ENCODE measurements around the gene SRC.

The SRC gene

DNA sequence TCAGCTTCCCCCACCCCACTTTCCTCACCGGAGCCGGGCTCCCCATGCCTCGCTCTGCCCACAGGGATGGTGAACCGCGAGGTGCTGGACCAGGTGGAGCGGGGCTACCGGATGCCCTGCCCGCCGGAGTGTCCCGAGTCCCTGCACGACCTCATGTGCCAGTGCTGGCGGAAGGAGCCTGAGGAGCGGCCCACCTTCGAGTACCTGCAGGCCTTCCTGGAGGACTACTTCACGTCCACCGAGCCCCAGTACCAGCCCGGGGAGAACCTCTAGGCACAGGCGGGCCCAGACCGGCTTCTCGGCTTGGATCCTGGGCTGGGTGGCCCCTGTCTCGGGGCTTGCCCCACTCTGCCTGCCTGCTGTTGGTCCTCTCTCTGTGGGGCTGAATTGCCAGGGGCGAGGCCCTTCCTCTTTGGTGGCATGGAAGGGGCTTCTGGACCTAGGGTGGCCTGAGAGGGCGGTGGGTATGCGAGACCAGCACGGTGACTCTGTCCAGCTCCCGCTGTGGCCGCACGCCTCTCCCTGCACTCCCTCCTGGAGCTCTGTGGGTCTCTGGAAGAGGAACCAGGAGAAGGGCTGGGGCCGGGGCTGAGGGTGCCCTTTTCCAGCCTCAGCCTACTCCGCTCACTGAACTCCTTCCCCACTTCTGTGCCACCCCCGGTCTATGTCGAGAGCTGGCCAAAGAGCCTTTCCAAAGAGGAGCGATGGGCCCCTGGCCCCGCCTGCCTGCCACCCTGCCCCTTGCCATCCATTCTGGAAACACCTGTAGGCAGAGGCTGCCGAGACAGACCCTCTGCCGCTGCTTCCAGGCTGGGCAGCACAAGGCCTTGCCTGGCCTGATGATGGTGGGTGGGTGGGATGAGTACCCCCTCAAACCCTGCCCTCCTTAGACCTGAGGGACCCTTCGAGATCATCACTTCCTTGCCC lies 57.4 kb downstream of the SRC start:
- in situ Hi-C loops (cut with HindIII; ENCODE audit: low pct_ligation_motif_present, low sequenced_read_pairs), result no loop called here
- no peak overlapping the region for H3K27ac ChIP-seq
- TF ChIP-seq, protein P1, sequence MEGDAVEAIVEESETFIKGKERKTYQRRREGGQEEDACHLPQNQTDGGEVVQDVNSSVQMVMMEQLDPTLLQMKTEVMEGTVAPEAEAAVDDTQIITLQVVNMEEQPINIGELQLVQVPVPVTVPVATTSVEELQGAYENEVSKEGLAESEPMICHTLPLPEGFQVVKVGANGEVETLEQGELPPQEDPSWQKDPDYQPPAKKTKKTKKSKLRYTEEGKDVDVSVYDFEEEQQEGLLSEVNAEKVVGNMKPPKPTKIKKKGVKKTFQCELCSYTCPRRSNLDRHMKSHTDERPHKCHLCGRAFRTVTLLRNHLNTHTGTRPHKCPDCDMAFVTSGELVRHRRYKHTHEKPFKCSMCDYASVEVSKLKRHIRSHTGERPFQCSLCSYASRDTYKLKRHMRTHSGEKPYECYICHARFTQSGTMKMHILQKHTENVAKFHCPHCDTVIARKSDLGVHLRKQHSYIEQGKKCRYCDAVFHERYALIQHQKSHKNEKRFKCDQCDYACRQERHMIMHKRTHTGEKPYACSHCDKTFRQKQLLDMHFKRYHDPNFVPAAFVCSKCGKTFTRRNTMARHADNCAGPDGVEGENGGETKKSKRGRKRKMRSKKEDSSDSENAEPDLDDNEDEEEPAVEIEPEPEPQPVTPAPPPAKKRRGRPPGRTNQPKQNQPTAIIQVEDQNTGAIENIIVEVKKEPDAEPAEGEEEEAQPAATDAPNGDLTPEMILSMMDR (IDR thresholded peaks at IDR 0.05; ENCODE audit: low read depth, low read length, missing control alignments), result no peak
- H3K27me3 ChIP-seq (replicated peaks), result peaks cover 9% of the 10 kb centered on the region
- no peak for DNase-seq
- no peak overlapping the region for H3K4me3 ChIP-seq (ENCODE audit: low read depth, low read length)
- H3K36me3 ChIP-seq (replicated peaks), result peaks cover 13% of the 10 kb centered on the region

DNA sequence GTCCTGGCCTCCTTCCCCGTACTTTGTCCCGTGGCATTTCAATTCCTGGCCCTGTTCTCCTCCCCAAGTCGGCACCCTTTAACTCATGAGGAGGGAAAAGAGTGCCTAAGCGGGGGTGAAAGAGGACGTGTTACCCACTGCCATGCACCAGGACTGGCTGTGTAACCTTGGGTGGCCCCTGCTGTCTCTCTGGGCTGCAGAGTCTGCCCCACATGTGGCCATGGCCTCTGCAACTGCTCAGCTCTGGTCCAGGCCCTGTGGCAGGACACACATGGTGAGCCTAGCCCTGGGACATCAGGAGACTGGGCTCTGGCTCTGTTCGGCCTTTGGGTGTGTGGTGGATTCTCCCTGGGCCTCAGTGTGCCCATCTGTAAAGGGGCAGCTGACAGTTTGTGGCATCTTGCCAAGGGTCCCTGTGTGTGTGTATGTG lies 58.5 kb downstream of the SRC start:
- in situ Hi-C loops (cut with HindIII; ENCODE audit: low pct_ligation_motif_present, low sequenced_read_pairs), result no loop called here
- no peak overlapping the region for H3K4me3 ChIP-seq (ENCODE audit: low read depth, low read length)
- H3K27ac ChIP-seq, result no peak overlapping the region
- DNase-seq, result no peak
- H3K36me3 ChIP-seq (replicated peaks), result peaks cover 8% of the 10 kb centered on the region
- TF ChIP-seq, protein P1 (IDR thresholded peaks at IDR 0.05; ENCODE audit: low read depth, low read length, missing control alignments), result no peak
- H3K27me3 ChIP-seq (replicated peaks), result peaks cover 17% of the 10 kb centered on the region

DNA sequence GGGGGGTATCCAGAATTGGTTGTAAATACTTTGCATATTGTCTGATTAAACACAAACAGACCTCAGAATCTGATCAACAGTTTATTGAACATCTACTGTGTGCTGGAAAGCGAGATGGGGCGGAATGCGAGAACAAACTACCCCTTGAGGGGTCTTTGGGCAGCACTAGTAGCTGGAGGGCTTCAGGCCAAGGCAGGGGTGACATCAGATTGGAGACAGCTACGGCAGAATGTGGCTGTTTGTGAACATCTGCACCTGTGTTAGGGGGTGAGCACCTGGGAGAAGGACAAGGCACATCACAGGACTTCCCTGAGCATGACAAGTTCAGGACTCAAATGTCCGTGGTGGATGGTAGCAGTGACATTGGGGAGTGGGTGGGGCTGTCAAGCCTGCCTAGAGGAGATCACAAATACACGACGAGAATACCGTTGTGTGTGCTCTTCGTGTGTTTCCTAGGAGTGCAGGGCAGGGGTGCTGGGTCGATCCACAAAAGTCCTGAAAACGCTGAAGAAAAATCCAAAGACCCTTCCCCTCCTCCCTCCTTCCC lies 59.5 kb downstream of the SRC start:
- no peak overlapping the region for H3K27ac ChIP-seq
- no peak overlapping the region for H3K4me3 ChIP-seq (ENCODE audit: low read depth, low read length)
- in situ Hi-C loops (cut with HindIII; ENCODE audit: low pct_ligation_motif_present, low sequenced_read_pairs), result no loop called here
- peaks cover 8% of the 10 kb centered on the region for H3K36me3 ChIP-seq (replicated peaks)
- no peak for DNase-seq
- TF ChIP-seq, protein P1 (IDR thresholded peaks at IDR 0.05; ENCODE audit: low read depth, low read length, missing control alignments), result no peak
- peaks cover 20% of the 10 kb centered on the region for H3K27me3 ChIP-seq (replicated peaks)

- DNase-seq, result no peak
- H3K36me3 ChIP-seq (replicated peaks), result peaks cover 8% of the 10 kb centered on the region
- in situ Hi-C loops (cut with HindIII; ENCODE audit: low pct_ligation_motif_present, low sequenced_read_pairs), result no loop called here
- no peak overlapping the region for H3K27ac ChIP-seq
- peaks cover 20% of the 10 kb centered on the region for H3K27me3 ChIP-seq (replicated peaks)
- TF ChIP-seq, protein P1 (IDR thresholded peaks at IDR 0.05; ENCODE audit: low read depth, low read length, missing control alignments), result no peak
- peak overlapping the region; percentile 38 for H3K4me3 ChIP-seq (ENCODE audit: low read depth, low read length)
Observed at GRCh38 chr20:37406010-37406998, 60.4 kb downstream of the SRC start.

DNA sequence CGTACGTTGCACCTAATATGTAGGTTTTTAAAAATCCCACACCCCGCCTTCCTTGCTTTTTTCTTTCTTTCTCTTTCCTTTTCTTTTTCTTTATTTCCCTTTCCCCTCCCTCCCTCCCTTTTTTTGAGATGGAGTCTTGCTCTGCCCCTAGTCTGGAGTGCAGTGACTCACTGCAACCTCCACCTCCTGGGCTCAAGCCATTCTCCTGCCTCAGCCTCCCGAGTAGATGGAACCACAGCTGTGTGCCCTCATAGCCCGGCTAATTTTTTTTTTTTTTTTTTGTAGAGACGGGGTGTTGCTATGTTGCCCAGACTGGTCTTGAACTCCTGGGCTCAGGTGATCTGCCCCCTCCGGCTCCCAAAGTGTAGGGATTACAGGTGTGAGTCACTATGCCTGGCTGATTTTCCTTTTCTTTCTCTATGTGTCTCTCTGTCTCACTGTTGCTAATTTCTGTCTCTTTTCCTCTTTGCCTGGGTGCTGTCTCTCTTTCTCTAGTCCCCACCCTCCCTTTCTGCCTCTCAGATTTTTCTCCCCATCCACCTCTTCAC lies 61.2 kb downstream of the SRC start:
- no peak for DNase-seq
- H3K27me3 ChIP-seq (replicated peaks), result peaks cover 20% of the 10 kb centered on the region
- no peak overlapping the region for H3K27ac ChIP-seq
- H3K36me3 ChIP-seq (replicated peaks), result peaks cover 7% of the 10 kb centered on the region
- in situ Hi-C loops (cut with HindIII; ENCODE audit: low pct_ligation_motif_present, low sequenced_read_pairs), result no loop called here
- TF ChIP-seq, protein P1 (IDR thresholded peaks at IDR 0.05; ENCODE audit: low read depth, low read length, missing control alignments), result no peak
- no peak overlapping the region for H3K4me3 ChIP-seq (ENCODE audit: low read depth, low read length)

Data from brain microvascular endothelial cell (primary cell).